HepG2 (cell line): ENCODE measurements around the gene RASL12. TPM values are rescaled to one million over a fixed set of nuclear protein-coding genes. Genes with fewer than 3 reads are reported as not detected.

Experiments used
- DDIT3 ChIP-seq: sonication (generic); formaldehyde crosslinking; IDR thresholded peaks from 2 replicates; pipeline ENCODE4 v1.4.0; 2020; ENCODE audit warnings: mild to moderate bottlenecking, missing genetic modification reagents
- GATA4 ChIP-seq: sonication (generic); IDR thresholded peaks from 2 replicates; pipeline ENCODE4 v1.6.1; 2016; ENCODE audit warnings: antibody characterized with exemption, low read depth, borderline replicate concordance
- HDAC6 ChIP-seq: fragments of 200-600 bp; sonication (generic); IDR thresholded peaks from 2 replicates; pipeline ENCODE4 v1.7.0; 2017; ENCODE audit warnings: mild to moderate bottlenecking, antibody characterized with exemption, low read length, low read depth
- IKZF5 ChIP-seq: IDR thresholded peaks from 2 replicates; pipeline ENCODE4 v1.6.1; 2018; ENCODE audit warnings: missing genetic modification reagents, mild to moderate bottlenecking, missing compliant biosample characterization
- IRF9 ChIP-seq: sonication (generic); formaldehyde crosslinking; IDR thresholded peaks from 2 replicates; pipeline ENCODE4 v1.8.0; 2022; ENCODE audit warnings: missing genetic modification reagents, mild to moderate bottlenecking, borderline replicate concordance
- JUNB ChIP-seq: sonication (generic); formaldehyde crosslinking; IDR thresholded peaks from 2 replicates; pipeline ENCODE4 v1.8.0; 2022; ENCODE audit warnings: missing genetic modification reagents, mild to moderate bottlenecking, borderline replicate concordance
- KMT2B ChIP-seq: IDR thresholded peaks from 2 replicates; pipeline ENCODE4 v1.6.1; 2016; ENCODE audit warnings: missing genetic modification reagents, missing compliant biosample characterization
- MAFK ChIP-seq, 2 experiments: IDR thresholded peaks in 1 of 2; conservative IDR thresholded peaks in 1 of 2; 2 replicates each; pipeline ENCODE4 v1.6.1; 2011; ENCODE audit warnings: improper control_type of control experiment in 2 of 2, low read length in 2 of 2
- MLLT10 ChIP-seq: sonication (generic); formaldehyde crosslinking; IDR thresholded peaks from 2 replicates; pipeline ENCODE4 v1.4.0; 2020; ENCODE audit warnings: missing genetic modification reagents
- NFIC ChIP-seq: IDR thresholded peaks from 2 replicates; pipeline ENCODE4 v1.6.1; 2012; ENCODE audit warnings: mild to moderate bottlenecking, low read length, inconsistent platforms
- PHF21A ChIP-seq: sonication (generic); formaldehyde crosslinking; IDR thresholded peaks from 2 replicates; pipeline ENCODE4 v1.5.0; 2020; ENCODE audit warnings: mild to moderate bottlenecking, missing genetic modification reagents
- PREB ChIP-seq: sonication (generic); formaldehyde crosslinking; IDR thresholded peaks from 2 replicates; pipeline ENCODE4 v1.4.0; 2020; ENCODE audit warnings: missing genetic modification reagents
- PRPF4 ChIP-seq: fragments of 200-400 bp; formaldehyde crosslinking; IDR thresholded peaks from 2 replicates; pipeline ENCODE4 v1.6.1; 2016; ENCODE audit warnings: low read length, low read depth; ENCODE audit not compliant: poor library complexity, severe bottlenecking
- STAG1 ChIP-seq: sonication (generic); formaldehyde crosslinking; IDR thresholded peaks from 2 replicates; pipeline ENCODE4 v1.4.0; 2020; ENCODE audit warnings: missing genetic modification reagents
- TCF12 ChIP-seq, 2 experiments: fragments of 450-650 bp in 1 of 2; sonication (generic) in 1 of 2; formaldehyde crosslinking in 1 of 2; IDR thresholded peaks; 2 replicates each; pipeline versions ENCODE4 v1.6.1 to v1.8.0; 2017 to 2022; ENCODE audit warnings: antibody characterized with exemption in 1 of 2, mild to moderate bottlenecking in 1 of 2, missing genetic modification reagents in 1 of 2, moderate library complexity in 1 of 2
- ZBTB1 ChIP-seq: sonication (generic); formaldehyde crosslinking; IDR thresholded peaks from 2 replicates; pipeline ENCODE4 v1.4.0; 2020; ENCODE audit warnings: missing genetic modification reagents, borderline replicate concordance
- ZFP36 ChIP-seq: fragments of 150-350 bp; IDR thresholded peaks from 2 replicates; pipeline ENCODE4 v1.6.1; 2018; ENCODE audit warnings: borderline replicate concordance, low read length, low read depth; ENCODE audit not compliant: partially characterized antibody
- ZKSCAN8 ChIP-seq: IDR thresholded peaks from 2 replicates; pipeline ENCODE4 v1.6.1; 2016; ENCODE audit warnings: borderline replicate concordance, missing genetic modification reagents, missing compliant biosample characterization
- ZNF18 ChIP-seq: sonication (generic); formaldehyde crosslinking; IDR thresholded peaks from 2 replicates; pipeline ENCODE4 v1.8.0; 2022; ENCODE audit warnings: mild to moderate bottlenecking, missing genetic modification reagents; ENCODE audit not compliant: insufficient replicate concordance
- ZNF331 ChIP-seq: sonication (generic); formaldehyde crosslinking; IDR thresholded peaks from 2 replicates; pipeline ENCODE4 v1.4.0; 2020; ENCODE audit warnings: missing genetic modification reagents
- ZNF552 ChIP-seq: sonication (generic); formaldehyde crosslinking; IDR thresholded peaks from 2 replicates; pipeline ENCODE4 v1.9.0; 2022; ENCODE audit warnings: missing genetic modification reagents, mild to moderate bottlenecking, borderline replicate concordance
- ZNF710 ChIP-seq: sonication (generic); formaldehyde crosslinking; IDR thresholded peaks from 2 replicates; pipeline ENCODE4 v1.5.0; 2020; ENCODE audit warnings: mild to moderate bottlenecking, missing genetic modification reagents, borderline replicate concordance
- polyA plus RNA-seq, 8 experiments: library from polyadenylated mRNA; depleted of rRNA in 3 of 8; stranded (reverse) in 7 of 8; unstranded in 1 of 8; fragments of >200 nt; fragmentation: Illumina TruSeq in 4 of 8; extraction: Trizol in 4 of 8; gene quantifications; 2 replicates each; pipeline versions ENCODE4 v1.2.1 to v1.2.3, GENCODE V29; 2011 to 2016; ENCODE audit warnings: low read depth in 4 of 8, missing spikeins in 1 of 8, mixed read lengths in 1 of 8; ENCODE audit not compliant: insufficient read depth in 1 of 8
- total RNA-seq, 5 experiments: library from RNA; depleted of rRNA; stranded (reverse); fragments of >200 nt; fragmentation: Illumina TruSeq; extraction: Trizol; gene quantifications; 2 replicates each; pipeline ENCODE4 v1.2.3, GENCODE V29; 2016; ENCODE audit warnings: low read depth in 1 of 5

The RASL12 gene
- total and polyA plus RNA-seq, 2 of the 13 experiments (the other 11 are each of a cell fraction or from before 2014, with no cell fraction given), result 0.16 to 0.55 TPM

GRCh38 chr15:65056868-65057548, 10.8 kb downstream of the RASL12 start (continued):
- TF ChIP-seq ZFP36 (no peak), ZNF331 (CRISPR knock-in tag) (peak; percentile 79), ZNF710 (peak; percentile 52; the same call in 1 of the 2 replicates), MAFK (conservative IDR thresholded peaks at IDR 0.05 in 1 of 2, IDR thresholded peaks at IDR 0.05 in 1 of 2; ENCODE audit: low read length in 2 of 2) (no peak), DDIT3 (CRISPR knock-in tag) (no peak), ZNF18 (CRISPR knock-in tag) (no peak), PHF21A (CRISPR knock-in tag) (peak; percentile 85), GATA4 (no peak), PREB (no peak), MLLT10 (CRISPR knock-in tag) (no peak), TCF12 (IDR thresholded peaks at IDR 0.05) (no peak), TCF12 (CRISPR knock-in tag; IDR thresholded peaks at IDR 0.05) (no peak), PRPF4 (no peak), ZNF552 (CRISPR knock-in tag) (no peak), STAG1 (CRISPR knock-in tag) (no peak), ZBTB1 (CRISPR knock-in tag) (no peak), JUNB (CRISPR knock-in tag) (peak; percentile 97), HDAC6 (no peak), IKZF5 (CRISPR knock-in tag) (0 out of 2 replicates have a peak, but pooled peaks have one; percentile 48), KMT2B (no peak), ZKSCAN8 (no peak; the same call in 1 of the 2 replicates), IRF9 (CRISPR knock-in tag) (peak; percentile 64; the same call in 1 of the 2 replicates), NFIC (no peak)
